Sigmoid colon (tissue), 4 donors: Measurements from ENCODE around the gene IGFBP7.

ENCODE experiments used
- EP300 ChIP-seq, 4 donors: sonication (generic); formaldehyde crosslinking; IDR thresholded peaks; one replicate each; pipeline ENCODE4 v1.6.1; 2017; ENCODE audit warnings: antibody characterized with exemption in 4 of 4
- POLR2AphosphoS5 ChIP-seq, 4 donors: sonication (generic); formaldehyde crosslinking; IDR thresholded peaks; one replicate each; pipeline ENCODE4 v1.6.1; 2017; ENCODE audit warnings: antibody characterized with exemption in 4 of 4
- TF ChIP-seq, protein P1 (sequence below), 4 experiments: fragments of 450-650 bp in 3 of 4; fragments of 200-600 bp in 1 of 4; IDR thresholded peaks; one replicate each; pipeline ENCODE4 v1.5.1; 2016 to 2019; ENCODE audit warnings: antibody characterized with exemption in 4 of 4, mild to moderate bottlenecking in 3 of 4, moderate library complexity in 2 of 4

DNA sequence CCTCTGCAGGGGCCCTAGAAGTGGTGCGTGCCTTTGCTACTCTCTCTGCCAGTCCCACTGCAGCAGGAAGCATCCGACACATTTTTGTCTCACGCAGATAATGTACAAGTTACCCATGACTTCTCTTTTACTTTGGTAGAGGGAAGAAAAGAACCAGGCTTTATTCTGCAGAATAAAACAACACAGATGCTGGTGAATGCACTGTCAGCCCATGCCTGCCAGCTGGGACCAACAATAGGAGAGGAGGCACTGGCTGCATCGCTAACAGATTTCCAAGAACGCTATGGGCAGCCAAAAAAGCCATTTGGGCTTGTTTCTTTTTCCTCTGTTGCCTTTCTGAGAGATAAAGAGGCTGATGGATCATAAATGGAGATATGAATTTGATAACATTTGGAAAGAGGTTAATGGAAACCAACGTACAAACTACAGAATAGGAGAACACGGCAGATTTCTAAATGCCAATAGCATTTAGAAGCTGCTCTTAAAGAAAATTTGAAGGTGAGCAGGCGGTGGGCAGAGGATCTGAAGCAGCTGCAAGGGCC is 47.5 kb upstream of the IGFBP7 start:
- TF ChIP-seq EP300 (IDR thresholded peaks at IDR 0.05), result no peak
- TF ChIP-seq, protein P1, sequence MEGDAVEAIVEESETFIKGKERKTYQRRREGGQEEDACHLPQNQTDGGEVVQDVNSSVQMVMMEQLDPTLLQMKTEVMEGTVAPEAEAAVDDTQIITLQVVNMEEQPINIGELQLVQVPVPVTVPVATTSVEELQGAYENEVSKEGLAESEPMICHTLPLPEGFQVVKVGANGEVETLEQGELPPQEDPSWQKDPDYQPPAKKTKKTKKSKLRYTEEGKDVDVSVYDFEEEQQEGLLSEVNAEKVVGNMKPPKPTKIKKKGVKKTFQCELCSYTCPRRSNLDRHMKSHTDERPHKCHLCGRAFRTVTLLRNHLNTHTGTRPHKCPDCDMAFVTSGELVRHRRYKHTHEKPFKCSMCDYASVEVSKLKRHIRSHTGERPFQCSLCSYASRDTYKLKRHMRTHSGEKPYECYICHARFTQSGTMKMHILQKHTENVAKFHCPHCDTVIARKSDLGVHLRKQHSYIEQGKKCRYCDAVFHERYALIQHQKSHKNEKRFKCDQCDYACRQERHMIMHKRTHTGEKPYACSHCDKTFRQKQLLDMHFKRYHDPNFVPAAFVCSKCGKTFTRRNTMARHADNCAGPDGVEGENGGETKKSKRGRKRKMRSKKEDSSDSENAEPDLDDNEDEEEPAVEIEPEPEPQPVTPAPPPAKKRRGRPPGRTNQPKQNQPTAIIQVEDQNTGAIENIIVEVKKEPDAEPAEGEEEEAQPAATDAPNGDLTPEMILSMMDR (IDR thresholded peaks at IDR 0.05), result no peak
- no peak for TF ChIP-seq POLR2AphosphoS5 (IDR thresholded peaks at IDR 0.05)
